ENCODE measurements around the gene ITGB1.
"Not testable (repeated sequence)": the region's sequence is repeated elsewhere in the genome, so short reads cannot be mapped to it uniquely, and the experiment has no call there.

ITGB1 gene

GRCh38 chr10:32958085-32959005, at the start of gene ITGB1:
ITGB1 (minus strand) TSS chr10:32958230; CDS start chr10:32935558, 22,672 bp downstream.
- peak; percentile 76 for DNase-seq (ENCODE audit: low spot score)

GRCh38 chr10:33006342-33006887, 48.4 kb upstream of the ITGB1 start:
- no peak for DNase-seq (ENCODE audit: low spot score)

- DNase-seq (ENCODE audit: low spot score) = peak; percentile 70
Observed at GRCh38 chr10:33005322-33006301, 47.6 kb upstream of the ITGB1 start.

- DNase-seq (ENCODE audit: low spot score) = no peak
Observed at GRCh38 chr10:33001908-33002492, 44.0 kb upstream of the ITGB1 start.

- DNase-seq (ENCODE audit: low spot score) = not testable (repeated sequence)
Observed at GRCh38 chr10:32998060-32998581, 40.1 kb upstream of the ITGB1 start.

DNA sequence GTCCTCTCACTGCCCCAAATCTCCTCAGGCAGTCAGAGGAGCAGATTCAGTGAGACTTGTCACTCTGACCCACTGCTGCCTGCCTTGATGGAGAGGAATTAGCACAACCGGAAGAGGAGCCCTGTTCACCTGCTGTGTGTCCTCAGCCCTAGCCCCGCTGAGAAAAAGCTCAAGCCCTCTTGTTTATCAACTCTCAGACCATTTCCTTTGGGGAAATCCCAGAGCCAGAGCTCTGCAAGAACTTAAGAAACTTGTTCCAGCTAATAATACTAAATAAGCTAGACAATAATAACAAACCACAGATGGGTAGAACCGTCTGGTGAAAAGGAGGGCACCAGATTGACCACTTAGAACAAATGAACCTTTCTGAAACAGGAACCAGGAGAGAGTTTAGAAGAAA, 37.7 kb upstream of the ITGB1 start:
- DNase-seq (ENCODE audit: low spot score) = no peak

DNA sequence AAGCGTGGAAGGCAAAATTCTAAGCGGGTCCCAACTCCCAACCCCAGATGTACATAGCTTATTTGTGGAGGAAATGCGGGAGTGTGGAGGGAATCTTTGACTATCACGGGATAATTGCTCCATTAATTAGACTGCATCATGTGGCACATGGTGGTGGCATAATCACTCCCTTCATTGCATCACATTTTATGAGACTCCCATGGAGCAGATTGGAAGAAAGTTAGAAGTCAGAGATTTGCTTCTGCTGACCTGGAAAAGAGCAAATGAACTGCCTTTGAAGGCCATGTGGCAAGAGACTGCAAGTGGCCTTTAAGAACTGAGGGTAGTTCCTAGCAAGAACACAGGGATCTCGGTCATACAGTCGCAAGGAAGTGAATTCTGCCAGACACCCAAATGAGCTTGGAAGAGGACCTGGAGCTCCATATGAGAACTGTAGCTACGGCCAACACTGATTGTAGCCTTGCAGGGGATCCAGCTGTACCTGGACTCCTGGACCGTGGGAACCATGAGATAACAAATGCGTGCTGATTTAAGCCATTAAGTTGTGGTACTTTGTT, 37.1 kb upstream of the ITGB1 start:
- no peak for DNase-seq (ENCODE audit: low spot score)

DNA sequence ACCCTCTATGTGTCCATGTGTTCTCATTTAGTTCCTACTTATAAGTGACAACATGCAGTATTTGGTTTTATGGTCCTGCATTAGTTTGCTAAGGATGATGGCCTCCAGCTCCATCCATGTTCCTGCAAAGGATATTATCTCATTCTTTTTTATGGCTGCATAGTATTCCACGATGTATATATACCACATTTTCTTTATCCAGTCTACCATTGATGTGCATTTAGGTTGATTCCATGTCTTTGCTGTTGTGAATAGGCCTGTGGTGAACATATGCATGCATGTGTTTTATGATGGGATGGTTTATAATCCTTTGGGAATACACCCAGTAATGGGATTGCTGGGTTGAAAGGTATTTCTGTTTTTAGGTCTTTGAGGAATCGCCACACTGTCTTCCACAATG, 36.6 kb upstream of the ITGB1 start:
- not testable (repeated sequence) for DNase-seq (ENCODE audit: low spot score)

GRCh38 chr10:32992310-32992709, 34.3 kb upstream of the ITGB1 start:
- not testable (repeated sequence) for DNase-seq (ENCODE audit: low spot score)

GRCh38 chr10:32990811-32991210, 32.8 kb upstream of the ITGB1 start:
- DNase-seq (ENCODE audit: low spot score) = no peak

DNA sequence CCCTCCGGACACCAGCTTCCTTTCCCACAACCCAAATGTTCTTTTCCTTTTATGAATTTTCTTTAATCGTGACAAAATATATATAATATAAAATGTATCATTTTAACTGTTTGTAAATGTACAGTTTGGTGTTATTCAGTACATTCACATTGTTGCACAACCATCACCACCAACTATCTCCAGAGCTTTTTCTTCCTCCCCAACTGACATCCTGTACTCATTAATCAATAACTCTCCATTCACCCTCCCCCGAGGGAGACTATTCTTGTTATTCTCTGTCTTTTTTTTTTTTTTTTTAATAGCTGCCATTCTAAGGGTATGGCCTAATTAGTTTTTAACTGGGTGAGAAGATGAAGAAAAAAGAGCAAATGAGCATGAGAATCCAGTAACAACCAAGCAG, 30.6 kb upstream of the ITGB1 start:
- no peak for DNase-seq (ENCODE audit: low spot score)

GRCh38 chr10:32987172-32987571, 29.1 kb upstream of the ITGB1 start:
- no peak for DNase-seq (ENCODE audit: low spot score)

DNA sequence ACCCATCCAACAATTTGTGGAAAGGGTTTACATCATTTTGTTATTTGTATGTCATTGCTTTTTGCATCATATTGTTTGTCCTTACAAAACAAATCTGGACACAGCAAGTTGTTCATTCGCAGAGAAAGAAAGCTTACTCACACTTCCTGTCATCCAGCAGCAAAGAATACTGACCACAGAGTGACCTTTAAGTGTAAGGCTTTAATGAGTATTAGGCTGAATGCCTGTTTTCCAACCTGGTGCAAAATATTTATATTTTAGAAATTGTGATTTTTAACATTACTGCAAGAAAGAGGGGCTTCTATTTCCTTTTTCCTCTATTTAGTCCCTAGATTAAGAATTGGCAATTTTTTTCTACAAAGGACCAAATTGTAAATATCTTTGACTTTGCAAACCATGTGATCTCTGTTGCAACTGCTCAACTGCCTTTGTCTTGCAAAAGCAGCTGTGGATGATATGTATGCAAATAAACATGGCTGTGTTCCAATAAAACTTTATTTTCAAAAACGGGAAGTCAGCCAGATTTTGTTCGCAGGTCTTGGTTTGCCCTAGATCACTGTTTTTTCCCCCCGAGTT, 27.8 kb upstream of the ITGB1 start:
- no peak for DNase-seq (ENCODE audit: low spot score)

- no peak for DNase-seq (ENCODE audit: low spot score)
Observed at GRCh38 chr10:32985341-32985764, 27.3 kb upstream of the ITGB1 start.

GRCh38 chr10:32984003-32984600, 26.1 kb upstream of the ITGB1 start:
- no peak for DNase-seq (ENCODE audit: low spot score)

- peak; percentile 36 for DNase-seq (ENCODE audit: low spot score)
Observed at GRCh38 chr10:32982911-32983909, 25.2 kb upstream of the ITGB1 start.

DNA sequence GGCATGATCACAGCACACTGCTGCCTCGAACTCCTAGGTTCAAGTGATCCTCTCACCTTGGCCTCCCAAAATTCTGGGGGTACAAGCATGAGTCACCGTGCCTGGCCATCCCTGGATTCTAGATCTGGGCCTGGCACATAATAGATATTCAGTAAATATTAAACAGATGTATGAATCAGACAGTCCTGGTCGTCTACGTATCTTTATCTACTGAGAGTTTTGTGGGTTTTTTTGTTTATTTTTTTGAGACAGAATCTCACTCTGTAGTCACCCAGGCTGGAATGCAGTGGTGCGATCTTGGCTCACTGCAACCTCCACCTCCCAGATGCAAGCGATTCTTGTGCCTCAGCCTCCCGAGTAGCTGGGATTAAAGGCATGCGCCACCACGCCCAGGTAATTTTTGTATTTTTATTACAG, 24.3 kb upstream of the ITGB1 start:
- no peak for DNase-seq (ENCODE audit: low spot score)

- DNase-seq (ENCODE audit: low spot score) = no peak
Observed at GRCh38 chr10:32981760-32982159, 23.7 kb upstream of the ITGB1 start.
